HAP-1 (cell line): ENCODE results near the gene SALL4.

Experiments
- DNase-seq, 2 experiments: peaks; one replicate each; pipeline ENCODE4 v3.0.0-alpha.2; 2016 to 2020; ENCODE audit warnings: low spot score in 2 of 2
- H3K27me3 ChIP-seq: fragments of 250-450 bp; sonication (Bioruptor Pico); 2 replicates; pipeline ENCODE4 v1.5.1; 2020; ENCODE audit warnings: low read depth, mild to moderate bottlenecking, moderate library complexity
- H3K36me3 ChIP-seq: fragments of 250-450 bp; sonication (Bioruptor Pico); replicated peaks from 2 replicates; pipeline ENCODE4 v1.5.1; 2020; ENCODE audit warnings: mild to moderate bottlenecking
- H3K4me1 ChIP-seq: fragments of 250-450 bp; sonication (Bioruptor Pico); 2 replicates; pipeline ENCODE4 v1.5.1; 2020; ENCODE audit warnings: mild to moderate bottlenecking
- H3K4me3 ChIP-seq: fragments of 250-450 bp; sonication (Bioruptor Pico); 2 replicates; pipeline ENCODE4 v1.5.1; 2020; ENCODE audit warnings: mild to moderate bottlenecking, moderate library complexity
- H3K9me3 ChIP-seq: fragments of 250-450 bp; sonication (Bioruptor Pico); 2 replicates; pipeline ENCODE4 v1.5.1; 2020; ENCODE audit warnings: mild to moderate bottlenecking, moderate library complexity
- in situ Hi-C: fragments of 300-500 bp; cut with MboI; formaldehyde crosslinking; loops from 3 replicates; pipeline ENCODE4 v1.14.3; 2020; ENCODE audit warnings: low sequenced_read_pairs, inconsistent platforms, mixed read lengths

SALL4 gene

GRCh38 chr20:51812861-51813260 lies 10.5 kb upstream of the SALL4 start:
- no peaks in the 10 kb centered on the region for H3K36me3 ChIP-seq
- in situ Hi-C loops: no loop called here
- no peak overlapping the region for H3K4me3 ChIP-seq
- no peaks in the 10 kb centered on the region for H3K9me3 ChIP-seq
- H3K27me3 ChIP-seq: no peaks in the 10 kb centered on the region
- no peak for DNase-seq
- H3K4me1 ChIP-seq: peaks cover 24% of the 10 kb centered on the region

GRCh38 chr20:51811514-51812128 lies 9.3 kb upstream of the SALL4 start:
- Histone ChIP-seq H3K4me3 (no peak overlapping the region), H3K9me3 (no peaks in the 10 kb centered on the region), H3K4me1 (peaks cover 24% of the 10 kb centered on the region), H3K36me3 (no peaks in the 10 kb centered on the region), H3K27me3 (no peaks in the 10 kb centered on the region)
- DNase-seq: peak in 1 of 2 experiments; percentile 70
- in situ Hi-C loops: no loop called here

- peaks cover 24% of the 10 kb centered on the region for H3K4me1 ChIP-seq
- H3K27me3 ChIP-seq: no peaks in the 10 kb centered on the region
- H3K4me3 ChIP-seq: no peak overlapping the region
- no peaks in the 10 kb centered on the region for H3K9me3 ChIP-seq
- DNase-seq: no peak
- in situ Hi-C loops: no loop called here
- no peaks in the 10 kb centered on the region for H3K36me3 ChIP-seq
These were observed 8.7 kb upstream of the SALL4 start for GRCh38 chr20:51811042-51811355.

- H3K27me3 ChIP-seq: no peaks in the 10 kb centered on the region
- in situ Hi-C loops: no loop called here
- H3K36me3 ChIP-seq: no peaks in the 10 kb centered on the region
- DNase-seq: peak in 1 of 2 experiments; percentile 32
- no peaks in the 10 kb centered on the region for H3K9me3 ChIP-seq
- peaks cover 24% of the 10 kb centered on the region for H3K4me1 ChIP-seq
- no peak overlapping the region for H3K4me3 ChIP-seq
These were observed 8.1 kb upstream of the SALL4 start for GRCh38 chr20:51810155-51811041.

- H3K9me3 ChIP-seq: no peaks in the 10 kb centered on the region
- no peak overlapping the region for H3K4me3 ChIP-seq
- H3K27me3 ChIP-seq: no peaks in the 10 kb centered on the region
- no peak for DNase-seq
- peaks cover 39% of the 10 kb centered on the region for H3K4me1 ChIP-seq
- in situ Hi-C loops: no loop called here
- no peaks in the 10 kb centered on the region; the same call in 1 of the 2 replicates for H3K36me3 ChIP-seq
These were observed 5.5 kb upstream of the SALL4 start for GRCh38 chr20:51807720-51808250.

GRCh38 chr20:51804754-51805153 lies 2.4 kb upstream of the SALL4 start:
- peaks cover 24% of the 10 kb centered on the region for H3K4me1 ChIP-seq
- H3K36me3 ChIP-seq: no peaks in the 10 kb centered on the region; the same call in 1 of the 2 replicates
- DNase-seq: no peak
- in situ Hi-C loops: no loop called here
- no peaks in the 10 kb centered on the region for H3K27me3 ChIP-seq
- H3K9me3 ChIP-seq: no peaks in the 10 kb centered on the region
- H3K4me3 ChIP-seq: no peak overlapping the region

GRCh38 chr20:51803148-51803854 lies 980 bp upstream of the SALL4 start:
- H3K27me3 ChIP-seq: no peaks in the 10 kb centered on the region
- in situ Hi-C loops: no loop called here
- no peak for DNase-seq
- H3K4me1 ChIP-seq: peaks cover 39% of the 10 kb centered on the region
- H3K4me3 ChIP-seq: no peak overlapping the region
- no peaks in the 10 kb centered on the region for H3K9me3 ChIP-seq
- no peaks in the 10 kb centered on the region; the same call in 1 of the 2 replicates for H3K36me3 ChIP-seq

- Histone ChIP-seq H3K9me3 (no peaks in the 10 kb centered on the region), H3K27me3 (no peaks in the 10 kb centered on the region), H3K4me3 (no peak overlapping the region), H3K4me1 (peaks cover 52% of the 10 kb centered on the region), H3K36me3 (no peaks in the 10 kb centered on the region; the same call in 1 of the 2 replicates)
- no peak for DNase-seq
- in situ Hi-C loops: no loop called here
These were observed 548 bp downstream of the SALL4 start for GRCh38 chr20:51801823-51802123.

GRCh38 chr20:51801122-51801822 lies 1.0 kb downstream of the SALL4 start:
- Histone ChIP-seq H3K9me3 (no peaks in the 10 kb centered on the region), H3K27me3 (no peaks in the 10 kb centered on the region), H3K4me1 (peaks cover 57% of the 10 kb centered on the region), H3K36me3 (no peaks in the 10 kb centered on the region; the same call in 1 of the 2 replicates), H3K4me3 (no peak overlapping the region)
- in situ Hi-C loops: no loop called here
- DNase-seq: no peak

- in situ Hi-C loops: no loop called here
- Histone ChIP-seq H3K36me3 (no peaks in the 10 kb centered on the region; the same call in 1 of the 2 replicates), H3K4me3 (no peak overlapping the region), H3K27me3 (no peaks in the 10 kb centered on the region), H3K4me1 (peaks cover 59% of the 10 kb centered on the region), H3K9me3 (no peaks in the 10 kb centered on the region)
- DNase-seq: no peak
These were observed 1.5 kb downstream of the SALL4 start for GRCh38 chr20:51800872-51801121.

- Histone ChIP-seq H3K9me3 (no peaks in the 10 kb centered on the region), H3K4me1 (peaks cover 59% of the 10 kb centered on the region), H3K36me3 (no peaks in the 10 kb centered on the region; the same call in 1 of the 2 replicates), H3K27me3 (no peaks in the 10 kb centered on the region), H3K4me3 (peak overlapping the region; percentile 20)
- peak; percentile 69 to 93 for DNase-seq
- in situ Hi-C loops: no loop called here
These were observed 2.1 kb downstream of the SALL4 start for GRCh38 chr20:51800060-51800871.

- H3K9me3 ChIP-seq: no peaks in the 10 kb centered on the region
- H3K36me3 ChIP-seq: no peaks in the 10 kb centered on the region; the same call in 1 of the 2 replicates
- peaks cover 59% of the 10 kb centered on the region for H3K4me1 ChIP-seq
- in situ Hi-C loops: no loop called here
- no peak overlapping the region for H3K4me3 ChIP-seq
- DNase-seq: peak; percentile 46 to 85
- H3K27me3 ChIP-seq: no peaks in the 10 kb centered on the region
These were observed 2.9 kb downstream of the SALL4 start for GRCh38 chr20:51799401-51799860.
